IPS-18c (cell line): ENCODE measurements around the gene PLK1.

ENCODE experiments used
- H3K4me3 ChIP-seq: 2 replicates; pipeline ENCODE4 v1.7.0; 2013; ENCODE audit warnings: low read depth, mild to moderate bottlenecking, low read length, moderate library complexity; ENCODE audit not compliant: insufficient read depth
- H3K9me3 ChIP-seq: one replicate; pipeline ENCODE4 v1.6.1; 2013; ENCODE audit warnings: mild to moderate bottlenecking, low read length, moderate library complexity; ENCODE audit not compliant: control insufficient read depth, insufficient read depth

Gene PLK1

DNA sequence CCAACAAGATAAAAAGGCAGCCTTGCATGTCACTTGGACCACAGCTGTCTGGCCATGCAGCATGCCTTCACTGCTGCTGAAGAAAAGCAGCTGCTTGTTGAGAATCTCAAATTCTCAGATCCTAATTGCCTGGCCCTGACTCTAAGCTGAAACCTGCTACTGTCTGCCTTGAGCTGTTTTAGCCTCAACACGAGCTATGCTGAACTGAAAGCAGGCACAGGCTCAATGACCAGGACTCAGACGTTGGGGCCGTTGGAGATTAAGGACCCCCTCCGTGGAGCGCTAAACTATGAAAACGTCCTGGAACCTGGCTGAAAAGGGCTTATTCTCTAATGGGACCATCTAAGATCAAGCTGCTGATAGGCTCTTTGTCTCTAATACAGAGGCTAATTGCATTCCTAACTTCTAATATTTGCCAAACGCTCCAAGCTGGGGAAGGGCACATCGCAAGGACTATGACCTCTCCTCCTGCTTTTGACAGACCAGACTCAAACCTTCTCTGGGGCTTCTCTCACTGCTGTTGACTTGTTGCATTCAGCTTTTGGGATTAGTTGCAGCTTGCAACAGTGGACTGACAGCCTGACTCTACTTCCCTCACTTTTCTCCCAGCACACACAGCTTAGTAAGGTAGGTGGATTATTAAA is 4.6 kb upstream of the PLK1 start:
- Histone ChIP-seq H3K4me3 (no peak overlapping the region), H3K9me3 (no peaks in the 10 kb centered on the region)

DNA sequence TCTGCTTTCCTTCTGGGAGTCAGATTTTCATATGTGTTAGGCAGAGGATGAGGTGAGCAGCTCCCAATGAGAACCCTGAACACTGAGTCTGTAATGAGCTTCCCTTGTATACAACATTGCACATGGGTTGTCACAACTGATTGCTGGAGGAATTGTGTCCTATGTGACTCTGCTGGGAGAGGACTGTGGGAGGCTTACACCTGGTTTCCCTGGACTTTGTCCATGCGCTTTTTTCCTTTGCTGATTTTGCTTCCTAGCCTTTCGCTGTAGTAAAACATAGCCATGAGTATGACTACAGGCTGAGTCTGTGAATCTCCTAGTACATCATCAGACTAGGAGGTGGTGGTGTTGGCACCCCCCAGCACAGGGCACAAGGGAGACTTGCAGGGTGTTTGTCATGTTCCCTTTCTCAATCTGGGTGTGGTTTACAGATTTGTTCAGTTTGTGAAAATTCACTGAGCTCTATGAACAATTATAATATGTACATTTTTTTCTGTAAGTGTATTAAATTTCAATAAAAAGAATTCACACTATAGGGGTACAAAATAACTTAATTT is 1.7 kb upstream of the PLK1 start:
- H3K4me3 ChIP-seq, result no peak overlapping the region

GRCh38 chr16:23679274-23679985 is 741 bp downstream of the PLK1 start:
- peak overlapping the region; percentile 95 for H3K4me3 ChIP-seq

More for the DNA sequence above, 1.7 kb upstream of the PLK1 start:
- no peaks in the 10 kb centered on the region for H3K9me3 ChIP-seq

GRCh38 chr16:23679986-23680336 is 1.3 kb downstream of the PLK1 start:
- Histone ChIP-seq H3K9me3 (no peaks in the 10 kb centered on the region), H3K4me3 (peak overlapping the region; percentile 95)

More at GRCh38 chr16:23679274-23679985, 741 bp downstream of the PLK1 start:
- no peaks in the 10 kb centered on the region for H3K9me3 ChIP-seq

DNA sequence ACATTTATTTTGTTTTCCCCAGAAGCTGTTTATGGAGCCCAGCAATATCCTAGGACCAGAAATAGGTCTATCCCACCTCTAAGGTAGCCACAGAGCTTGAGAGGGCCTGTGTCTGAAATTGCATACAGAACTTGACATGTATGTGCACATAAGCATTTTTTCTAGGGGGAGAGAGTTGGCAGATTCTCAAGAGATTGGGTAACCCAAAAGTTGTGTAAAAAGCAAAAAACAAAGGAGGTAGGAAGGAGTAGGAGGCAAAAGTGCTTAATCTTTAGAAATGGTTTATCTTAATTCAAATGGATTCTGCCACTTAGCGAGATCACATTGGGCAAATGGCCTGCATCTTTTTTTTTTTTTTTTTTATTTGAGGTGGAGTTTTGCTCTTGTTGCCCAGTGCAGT is 3.5 kb downstream of the PLK1 start:
- no peak overlapping the region for H3K4me3 ChIP-seq

GRCh38 chr16:23683487-23683886 is 4.8 kb downstream of the PLK1 start:
- no peak overlapping the region for H3K4me3 ChIP-seq
- no peaks in the 10 kb centered on the region for H3K9me3 ChIP-seq

More for the DNA sequence above, 3.5 kb downstream of the PLK1 start:
- H3K9me3 ChIP-seq, result no peaks in the 10 kb centered on the region

DNA sequence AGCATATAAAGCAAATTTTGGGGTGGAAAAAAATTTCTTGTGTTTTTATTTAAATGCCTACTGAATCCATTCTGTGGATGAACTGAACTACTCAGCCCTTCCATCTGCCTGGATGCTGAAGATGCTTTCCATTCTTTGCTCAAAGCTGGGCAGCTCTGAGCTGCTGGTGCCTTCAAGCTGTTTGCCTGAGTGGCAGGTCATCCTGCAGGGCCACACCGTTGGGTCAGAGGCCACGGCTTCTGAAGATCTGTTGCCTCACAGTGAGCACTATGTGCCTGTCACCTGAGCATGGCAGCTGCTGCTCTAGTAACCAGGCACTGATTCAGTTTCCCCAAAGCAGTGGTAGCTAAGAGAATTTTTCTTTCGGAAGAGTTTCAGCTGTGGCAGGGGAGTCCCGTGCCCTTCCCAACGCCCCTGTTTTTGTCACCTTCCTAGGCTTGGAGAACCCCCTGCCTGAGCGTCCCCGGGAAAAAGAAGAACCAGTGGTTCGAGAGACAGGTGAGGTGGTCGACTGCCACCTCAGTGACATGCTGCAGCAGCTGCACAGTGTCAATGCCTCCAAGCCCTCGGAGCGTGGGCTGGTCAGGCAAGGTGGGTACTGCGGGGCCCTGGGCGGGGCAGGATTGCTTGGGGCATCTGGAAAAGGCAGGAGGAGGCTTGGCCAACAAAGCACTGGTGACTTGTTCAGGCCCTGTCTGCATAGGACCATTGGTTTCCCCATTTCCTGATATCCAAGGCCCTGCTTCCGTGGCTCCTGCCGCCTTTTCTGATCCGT is 8.5 kb downstream of the PLK1 start:
- Histone ChIP-seq H3K9me3 (no peaks in the 10 kb centered on the region), H3K4me3 (no peak overlapping the region)

GRCh38 chr16:23689442-23690187 is 10.9 kb downstream of the PLK1 start:
- H3K9me3 ChIP-seq, result no peaks in the 10 kb centered on the region
- H3K4me3 ChIP-seq, result no peak overlapping the region

GRCh38 chr16:23690771-23691482 is 12.2 kb downstream of the PLK1 start:
- no peaks in the 10 kb centered on the region for H3K9me3 ChIP-seq
- H3K4me3 ChIP-seq, result no peak overlapping the region

DNA sequence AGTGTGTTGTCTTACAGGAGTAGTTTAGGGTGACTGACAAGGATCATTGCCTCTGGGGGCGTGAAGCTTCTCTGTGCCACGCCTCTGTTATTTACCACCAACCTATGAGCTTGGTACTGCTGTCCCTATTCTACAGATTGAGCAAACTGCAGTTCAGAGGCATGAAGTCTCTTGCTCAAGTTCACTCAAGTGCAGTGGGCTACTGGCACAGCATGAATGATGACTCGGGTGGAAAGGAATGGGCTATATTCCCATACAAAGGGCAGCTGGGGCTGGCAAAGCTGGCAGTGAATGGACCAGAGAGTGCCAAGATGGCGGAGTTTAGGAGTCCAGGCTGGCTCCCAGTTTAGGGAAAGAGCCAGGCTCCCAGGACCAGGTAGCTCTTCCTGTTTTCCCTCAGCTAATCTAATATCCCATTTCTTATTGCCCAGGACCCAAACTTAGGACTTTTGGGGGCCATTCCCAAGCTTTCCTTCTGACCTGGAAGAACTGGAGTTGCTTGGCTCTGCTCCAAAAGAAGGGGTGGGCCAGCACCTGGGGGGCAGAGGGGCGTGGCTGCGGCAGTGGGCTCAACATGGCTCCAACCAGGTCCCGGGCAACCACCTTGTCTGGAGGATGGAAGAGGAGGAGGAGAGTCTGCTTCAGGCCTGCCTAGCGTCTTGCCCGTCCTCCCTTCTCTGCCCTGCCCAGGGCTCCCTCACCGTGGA is 12.9 kb downstream of the PLK1 start:
- Histone ChIP-seq H3K9me3 (no peaks in the 10 kb centered on the region), H3K4me3 (no peak overlapping the region)

DNA sequence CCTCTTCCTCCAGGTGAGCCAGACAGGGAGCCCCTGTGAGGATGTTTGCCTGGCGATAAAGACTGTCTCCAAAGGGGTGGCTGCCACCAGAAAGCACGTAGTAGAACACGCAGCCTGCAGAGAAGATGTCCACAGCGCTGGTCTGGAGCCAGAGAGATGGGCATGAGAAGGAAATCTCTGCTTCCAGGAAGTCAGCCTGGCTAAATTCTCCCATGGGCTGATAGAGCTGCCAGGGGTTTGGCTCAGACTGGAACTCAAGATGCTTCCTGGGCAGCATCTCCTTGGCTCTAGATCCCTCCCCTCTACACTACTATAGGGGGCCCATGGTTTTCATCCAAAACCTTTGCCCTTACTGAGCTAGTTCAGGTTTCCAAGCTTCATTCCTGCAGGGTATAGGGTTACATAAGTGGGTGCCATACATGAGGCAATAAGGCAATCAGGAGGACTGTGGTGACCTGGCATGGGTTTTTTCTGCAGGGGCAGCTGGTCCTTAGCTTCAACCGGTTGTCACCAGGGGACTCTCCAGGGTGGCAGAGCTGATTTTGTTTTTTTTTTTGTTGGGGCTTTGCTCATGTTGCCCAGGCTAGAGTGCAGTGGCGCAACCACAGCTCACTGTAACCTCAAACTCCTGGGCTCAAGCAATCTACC is 13.6 kb downstream of the PLK1 start:
- Histone ChIP-seq H3K4me3 (no peak overlapping the region), H3K9me3 (no peaks in the 10 kb centered on the region)

DNA sequence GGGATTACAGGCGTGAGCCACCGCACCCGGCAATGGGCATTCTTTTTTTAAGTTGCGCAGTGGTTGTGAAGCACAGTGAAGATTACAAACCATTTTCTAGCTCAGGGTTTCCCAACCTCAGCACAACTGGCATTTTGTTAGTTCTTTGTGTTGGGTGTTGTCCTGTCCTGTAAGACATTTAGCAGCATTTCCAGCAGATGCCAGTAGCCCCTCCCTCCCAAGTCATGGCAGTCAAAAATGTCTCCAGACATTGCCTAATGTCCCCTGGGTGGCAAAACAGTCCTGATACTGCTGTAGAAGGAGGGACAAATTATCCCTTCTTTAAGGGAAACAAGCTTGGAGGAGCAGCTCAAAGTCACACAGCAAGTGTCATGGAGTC is 15.6 kb downstream of the PLK1 start:
- Histone ChIP-seq H3K9me3 (no peaks in the 10 kb centered on the region), H3K4me3 (peak overlapping the region; percentile 50)

DNA sequence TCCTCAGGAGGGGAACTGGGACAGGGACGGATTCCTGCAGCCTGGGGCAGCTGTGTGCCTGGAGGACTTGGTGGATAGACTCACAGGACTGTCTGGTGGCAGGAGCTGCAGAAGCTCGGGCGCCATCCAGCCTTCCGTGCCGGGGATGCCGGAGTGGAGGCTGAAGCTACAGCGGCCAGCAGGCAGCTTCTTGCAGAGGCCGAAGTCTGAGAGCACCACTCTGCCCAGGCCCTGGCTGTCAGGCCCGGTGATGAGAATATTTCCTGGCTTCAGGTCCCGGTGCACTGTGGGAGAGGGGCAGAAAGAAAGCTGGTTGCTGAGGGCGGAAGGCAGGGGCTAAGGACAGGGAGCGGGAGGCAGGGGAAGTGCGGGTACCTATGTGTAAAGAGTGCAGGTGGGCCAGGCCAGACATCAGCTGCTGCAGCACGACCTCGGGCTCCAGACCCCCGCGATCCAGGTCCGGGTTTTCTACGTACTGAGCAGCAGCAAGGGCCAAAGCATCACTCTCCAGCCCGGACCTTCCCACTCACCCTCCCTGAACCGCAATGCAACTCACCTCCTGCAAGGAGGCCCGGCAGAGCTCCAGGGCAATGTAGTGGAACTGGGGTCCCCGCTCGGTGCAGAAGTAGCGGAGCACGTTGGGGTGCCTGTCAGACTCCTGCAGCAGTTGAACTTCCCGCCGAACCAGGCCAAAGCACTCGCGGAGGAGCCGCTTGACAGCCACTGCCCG is 16.1 kb downstream of the PLK1 start:
- H3K9me3 ChIP-seq, result no peaks in the 10 kb centered on the region
- H3K4me3 ChIP-seq, result peak overlapping the region; percentile 50

- H3K4me3 ChIP-seq, result no peak overlapping the region
Observed at GRCh38 chr16:23695756-23696155, 17.1 kb downstream of the PLK1 start.

GRCh38 chr16:23699100-23699499 is 20.4 kb downstream of the PLK1 start:
- H3K9me3 ChIP-seq, result no peaks in the 10 kb centered on the region
- H3K4me3 ChIP-seq, result no peak overlapping the region

More at GRCh38 chr16:23695756-23696155, 17.1 kb downstream of the PLK1 start:
- H3K9me3 ChIP-seq, result no peaks in the 10 kb centered on the region
